ENCODE data around the gene SLC22A13.

- no peak for TF ChIP-seq EZH2 (IDR thresholded peaks at IDR 0.05; ENCODE audit: borderline replicate concordance, control insufficient read depth, low read depth, low read length)
- no peak for TF ChIP-seq SPI1 (IDR thresholded peaks at IDR 0.05; ENCODE audit: borderline replicate concordance, insufficient read depth, low read depth, low read length)
- no peak for TF ChIP-seq SMC3 (IDR thresholded peaks at IDR 0.05; ENCODE audit: borderline replicate concordance, low read length)
- TF ChIP-seq JUNB (IDR thresholded peaks at IDR 0.05), result no peak
- TF ChIP-seq SP1 (IDR thresholded peaks at IDR 0.05; ENCODE audit: low read depth, low read length), result no peak
These were observed 46.3 kb downstream of the SLC22A13 start for GRCh38 chr3:38311941-38312340.
